SU-DHL-6 (cell line): ENCODE results near the gene DTNA.

Source experiments
- H2AFZ ChIP-seq: fragments of 200-600 bp; sonication (generic); 2 replicates; pipeline ENCODE4 v1.6.1; 2014; ENCODE audit warnings: low read depth, mild to moderate bottlenecking, moderate library complexity, mixed read lengths, antibody characterized with exemption, low read length; ENCODE audit not compliant: severe bottlenecking
- H3F3A ChIP-seq: fragments of 200-600 bp; shearing (Covaris generic); 2 replicates; pipeline ENCODE4 v1.6.0; 2016; ENCODE audit warnings: antibody characterized with exemption, mild to moderate bottlenecking; ENCODE audit not compliant: insufficient read depth
- H3K27ac ChIP-seq: fragments of 200-600 bp; sonication (generic); 2 replicates; pipeline ENCODE4 v1.5.1; 2016; ENCODE audit warnings: low read depth, mild to moderate bottlenecking, low read length, moderate library complexity, mixed read lengths
- H3K27me3 ChIP-seq: fragments of 200-600 bp; sonication (generic), shearing (Covaris generic); 2 replicates; pipeline ENCODE4 v1.6.0; 2014; ENCODE audit warnings: mild to moderate bottlenecking, low read length
- H3K36me3 ChIP-seq: fragments of 200-600 bp; sonication (generic); 2 replicates; pipeline ENCODE4 v1.6.1; 2014; ENCODE audit warnings: mild to moderate bottlenecking, low read length, mixed read lengths
- H3K4me2 ChIP-seq: fragments of 300-600, 200-600 bp; shearing (Covaris generic), sonication (generic); 2 replicates; pipeline ENCODE4 v1.6.0; 2014; ENCODE audit warnings: low read length, low read depth, mild to moderate bottlenecking; ENCODE audit not compliant: poor library complexity, severe bottlenecking
- H3K4me3 ChIP-seq: fragments of 200-600 bp; sonication (generic); 2 replicates; pipeline ENCODE4 v1.5.1; 2014; ENCODE audit warnings: antibody characterized with exemption, low read length, mild to moderate bottlenecking, mixed read lengths; ENCODE audit not compliant: insufficient read depth, poor library complexity, severe bottlenecking
- H3K79me2 ChIP-seq: fragments of 200-600 bp; sonication (generic); 2 replicates; pipeline ENCODE4 v1.6.1; 2014; ENCODE audit warnings: mild to moderate bottlenecking, low read length, moderate library complexity; ENCODE audit not compliant: insufficient read depth
- H3K9ac ChIP-seq: fragments of 200-600 bp; sonication (generic); 2 replicates; pipeline ENCODE4 v1.7.0; 2014; ENCODE audit warnings: mild to moderate bottlenecking, low read length
- H3K9me2 ChIP-seq: fragments of 200-600 bp; sonication (generic); replicated peaks from 2 replicates; pipeline ENCODE4 v1.6.1; 2014; ENCODE audit warnings: low read length; ENCODE audit not compliant: insufficient read depth
- H3K9me3 ChIP-seq: fragments of 200-600 bp; sonication (generic); 2 replicates; pipeline ENCODE4 v1.6.1; 2014; ENCODE audit warnings: low read length, mixed read lengths; ENCODE audit not compliant: insufficient read depth
- H4K20me1 ChIP-seq: fragments of 200-600 bp; sonication (generic); 2 replicates; pipeline ENCODE4 v1.6.1; 2014; ENCODE audit warnings: low read depth, mild to moderate bottlenecking, antibody characterized with exemption, low read length, moderate library complexity, mixed read lengths
- CTCF ChIP-seq: fragments of 200-600 bp; sonication (generic); IDR thresholded peaks from one replicate; pipeline ENCODE4 v1.5.1; 2017; ENCODE audit warnings: antibody characterized with exemption, mild to moderate bottlenecking, low read length, moderate library complexity; ENCODE audit not compliant: insufficient read depth, poor library complexity, severe bottlenecking
- EZH2phosphoT487 ChIP-seq: fragments of 200-600 bp; sonication (generic), shearing (Covaris generic); conservative IDR thresholded peaks from 2 replicates; pipeline ENCODE4 v1.6.1; 2018; ENCODE audit warnings: mild to moderate bottlenecking, antibody characterized with exemption, low read length, moderate library complexity, mixed read lengths

Gene DTNA

GRCh38 chr18:34772887-34773286 lies 62.8 kb downstream of the DTNA start:
- Histone ChIP-seq H3K9me3 (no peaks in the 10 kb centered on the region), H3K9ac (no peak overlapping the region), H3K27ac (no peak overlapping the region), H3F3A (no peaks in the 10 kb centered on the region), H3K4me3 (no peak overlapping the region), H4K20me1 (no peaks in the 10 kb centered on the region), H2AFZ (no peak overlapping the region), H3K79me2 (no peaks in the 10 kb centered on the region), H3K27me3 (no peaks in the 10 kb centered on the region), H3K36me3 (no peaks in the 10 kb centered on the region), H3K4me2 (no peak overlapping the region), H3K9me2 (no peaks in the 10 kb centered on the region)
- TF ChIP-seq EZH2phosphoT487 (no peak), CTCF (no peak)

GRCh38 chr18:34773378-34773777 lies 63.3 kb downstream of the DTNA start:
- Histone ChIP-seq H3K27ac (no peak overlapping the region), H2AFZ (no peak overlapping the region), H3F3A (no peaks in the 10 kb centered on the region), H3K79me2 (no peaks in the 10 kb centered on the region), H3K9ac (no peak overlapping the region), H3K9me2 (no peaks in the 10 kb centered on the region), H3K4me3 (no peak overlapping the region), H3K36me3 (no peaks in the 10 kb centered on the region), H3K4me2 (no peak overlapping the region), H3K27me3 (no peaks in the 10 kb centered on the region), H3K9me3 (no peaks in the 10 kb centered on the region), H4K20me1 (no peaks in the 10 kb centered on the region)
- no peak for TF ChIP-seq EZH2phosphoT487

DNA sequence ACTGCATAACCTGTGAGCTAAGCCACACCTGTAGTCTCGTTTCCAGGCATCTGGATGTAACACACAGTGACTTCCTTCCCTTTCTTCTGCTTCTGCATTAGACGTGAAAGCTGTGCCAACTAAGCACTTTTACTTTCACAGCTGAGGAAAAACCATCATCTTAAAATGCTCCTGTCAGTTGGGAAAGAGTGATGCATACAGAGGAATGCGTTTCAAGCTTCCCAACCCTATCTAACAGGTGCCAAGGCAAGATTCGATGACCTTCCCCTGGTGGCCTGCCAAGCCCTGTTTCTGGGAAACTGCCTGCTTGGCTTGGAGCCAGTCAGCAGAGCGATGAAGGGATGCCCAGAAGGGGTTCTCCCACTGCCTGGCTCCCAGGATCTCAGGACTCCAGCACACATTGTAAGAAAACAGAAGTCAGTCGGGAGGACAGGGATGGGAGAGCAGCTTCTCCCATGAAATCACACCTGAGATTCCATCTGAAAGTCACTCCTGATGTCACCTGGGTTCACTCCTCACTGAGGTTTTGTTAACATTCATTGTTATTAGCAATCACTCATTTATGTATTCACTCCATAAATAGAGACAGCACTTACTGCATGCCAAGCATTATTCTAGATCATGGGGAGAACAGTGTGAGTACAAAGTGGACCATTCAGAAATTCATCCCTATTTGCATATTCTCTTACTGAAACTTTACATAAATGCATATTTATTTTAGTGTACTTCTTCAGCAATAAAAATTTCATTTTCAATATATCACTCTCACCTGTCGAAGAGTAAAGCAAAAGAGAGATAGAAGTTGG lies 64.1 kb downstream of the DTNA start:
- Histone ChIP-seq H3K27ac (no peak overlapping the region), H3K9ac (no peak overlapping the region), H3K9me2 (no peaks in the 10 kb centered on the region), H3K9me3 (no peaks in the 10 kb centered on the region), H3F3A (no peaks in the 10 kb centered on the region), H3K4me2 (no peak overlapping the region), H3K4me3 (no peak overlapping the region), H3K36me3 (no peaks in the 10 kb centered on the region), H3K27me3 (no peaks in the 10 kb centered on the region), H2AFZ (no peak overlapping the region), H4K20me1 (no peaks in the 10 kb centered on the region), H3K79me2 (no peaks in the 10 kb centered on the region)
- TF ChIP-seq CTCF (no peak), EZH2phosphoT487 (no peak)

- no peak overlapping the region for H3K9ac ChIP-seq
- TF ChIP-seq CTCF (no peak), EZH2phosphoT487 (no peak)
- H3K4me2 ChIP-seq = no peak overlapping the region
- H3K9me3 ChIP-seq = no peaks in the 10 kb centered on the region
- H3K36me3 ChIP-seq = no peaks in the 10 kb centered on the region
- no peaks in the 10 kb centered on the region for H3K79me2 ChIP-seq
- no peak overlapping the region for H3K27ac ChIP-seq
- H2AFZ ChIP-seq = no peak overlapping the region
- H3F3A ChIP-seq = no peaks in the 10 kb centered on the region
- no peak overlapping the region for H3K4me3 ChIP-seq
- no peaks in the 10 kb centered on the region for H3K27me3 ChIP-seq
- no peaks in the 10 kb centered on the region for H3K9me2 ChIP-seq
- no peaks in the 10 kb centered on the region for H4K20me1 ChIP-seq
These were observed 65.4 kb downstream of the DTNA start for GRCh38 chr18:34775461-34775860.
